GM23338 (cell line): ENCODE data around the gene PRAMEF12. TPM values are rescaled to one million over a fixed set of nuclear protein-coding genes. Genes with fewer than 3 reads are reported as not detected.

Source experiments
- ATAC-seq: fragments of 200-7000 bp; cut with Tn5 transposase; 3 replicates; pipeline ENCODE4 v1.9.1; 2020
- DNase-seq: peaks from one replicate; pipeline ENCODE4 v3.0.0-alpha.2; 2015; ENCODE audit warnings: low spot score
- H2AFZ ChIP-seq: fragments of 200-600 bp; sonication (generic); 2 replicates; pipeline ENCODE4 v1.8.0; 2016; ENCODE audit warnings: antibody characterized with exemption, mild to moderate bottlenecking, moderate library complexity
- H3F3A ChIP-seq: fragments of 200-600 bp; sonication (generic); replicated peaks from 2 replicates; pipeline ENCODE4 v1.8.0; 2017; ENCODE audit warnings: antibody characterized with exemption, mixed run types, low read depth
- H3K27ac ChIP-seq: fragments of 200-600 bp; sonication (generic); 2 replicates; pipeline ENCODE4 v1.6.1; 2016; ENCODE audit warnings: low read depth
- H3K27me3 ChIP-seq: fragments of 200-600 bp; sonication (generic); 2 replicates; pipeline ENCODE4 v1.8.0; 2016; ENCODE audit warnings: mild to moderate bottlenecking, mixed run types, moderate library complexity; ENCODE audit not compliant: insufficient read depth
- H3K36me3 ChIP-seq: fragments of 200-600 bp; sonication (generic); 2 replicates; pipeline ENCODE4 v1.8.0; 2016; ENCODE audit warnings: mild to moderate bottlenecking; ENCODE audit not compliant: insufficient read depth
- H3K4me1 ChIP-seq: fragments of 200-600 bp; sonication (generic); 2 replicates; pipeline ENCODE4 v1.8.0; 2016; ENCODE audit warnings: mild to moderate bottlenecking, moderate library complexity; ENCODE audit not compliant: insufficient read depth
- H3K4me2 ChIP-seq: fragments of 200-600 bp; sonication (generic); 2 replicates; pipeline ENCODE4 v1.7.1; 2017; ENCODE audit warnings: mixed run types
- H3K4me3 ChIP-seq: fragments of 200-600 bp; sonication (generic); 2 replicates; pipeline ENCODE4 v1.6.1; 2016; ENCODE audit warnings: mixed run types
- H3K79me2 ChIP-seq: fragments of 200-600 bp; sonication (generic); replicated peaks from 2 replicates; pipeline ENCODE4 v1.8.0; 2017; ENCODE audit warnings: mild to moderate bottlenecking; ENCODE audit not compliant: insufficient read depth
- H3K9me2 ChIP-seq: fragments of 200-600 bp; sonication (generic); 2 replicates; pipeline ENCODE4 v1.8.0; 2017; ENCODE audit not compliant: insufficient read depth
- H4K20me1 ChIP-seq: fragments of 200-600 bp; sonication (generic); replicated peaks from 2 replicates; pipeline ENCODE4 v1.8.0; 2017; ENCODE audit warnings: mild to moderate bottlenecking; ENCODE audit not compliant: insufficient read depth
- H3K27ac Mint-ChIP-seq: 2 replicates; pipeline ENCODE4 v1.8.0; 2020; ENCODE audit warnings: inconsistent platforms, mild to moderate bottlenecking, moderate library complexity, mixed read lengths
- H3K27me3 Mint-ChIP-seq: 3 replicates; pipeline ENCODE4 v1.8.0; 2022; ENCODE audit warnings: low read depth, mild to moderate bottlenecking, moderate library complexity, mixed read lengths, inconsistent platforms; ENCODE audit not compliant: insufficient read depth, poor library complexity
- H3K36me3 Mint-ChIP-seq: 3 replicates; pipeline ENCODE4 v1.8.0; 2021; ENCODE audit warnings: low read depth, mild to moderate bottlenecking, inconsistent platforms, moderate library complexity, mixed read lengths
- H3K4me1 Mint-ChIP-seq: 3 replicates; pipeline ENCODE4 v1.8.0; 2020; ENCODE audit warnings: mild to moderate bottlenecking, inconsistent platforms, mixed read lengths
- H3K4me3 Mint-ChIP-seq: 3 replicates; pipeline ENCODE4 v1.8.0; 2021; ENCODE audit warnings: moderate library complexity, mild to moderate bottlenecking, inconsistent platforms, mixed read lengths
- H3K9me3 Mint-ChIP-seq: 3 replicates; pipeline ENCODE4 v1.8.0; 2020; ENCODE audit warnings: moderate library complexity, mild to moderate bottlenecking, inconsistent platforms, mixed read lengths
- ETS1 ChIP-seq: IDR thresholded peaks from 2 replicates; pipeline ENCODE4 v1.6.1; 2016; ENCODE audit warnings: antibody characterized with exemption
- EZH2phosphoT487 ChIP-seq: fragments of 200-600 bp; sonication (generic); IDR thresholded peaks from one replicate; pipeline ENCODE4 v1.8.1; 2018; ENCODE audit warnings: antibody characterized with exemption; ENCODE audit not compliant: unreplicated experiment
- JUNB ChIP-seq: IDR thresholded peaks from one replicate; pipeline ENCODE4 v1.6.1; 2016; ENCODE audit warnings: antibody characterized with exemption; ENCODE audit not compliant: unreplicated experiment
- NANOG ChIP-seq: IDR thresholded peaks from 2 replicates; pipeline ENCODE4 v1.6.1; 2016; ENCODE audit warnings: antibody characterized with exemption, borderline replicate concordance
- REST ChIP-seq: IDR thresholded peaks from one replicate; pipeline ENCODE4 v1.6.1; 2018; ENCODE audit warnings: antibody characterized with exemption; ENCODE audit not compliant: unreplicated experiment
- STAT1 ChIP-seq: IDR thresholded peaks from one replicate; pipeline ENCODE4 v1.6.1; 2016; ENCODE audit warnings: antibody characterized with exemption; ENCODE audit not compliant: unreplicated experiment
- ZNF331 ChIP-seq: fragments of 250-450 bp; sonication (Bioruptor Pico); IDR thresholded peaks from 2 replicates; pipeline ENCODE4 v1.5.0; 2020; ENCODE audit warnings: low read depth, mild to moderate bottlenecking, moderate library complexity
- ZNF462 ChIP-seq: fragments of 250-450 bp; sonication (Bioruptor Pico); IDR thresholded peaks from 2 replicates; pipeline ENCODE4 v1.5.0; 2020; ENCODE audit warnings: mild to moderate bottlenecking, moderate library complexity
- polyA plus RNA-seq: library from polyadenylated mRNA; unstranded; fragments of >200 nt; fragmentation: Nextera tagmentation; extraction: Ambion mirVana; gene quantifications from 2 replicates; pipeline ENCODE4 v1.2.1, GENCODE V29; 2016
- total RNA-seq: library from RNA; depleted of rRNA; stranded (reverse); fragments of >200 nt; shearing (Covaris generic); gene quantifications from 2 replicates; pipeline ENCODE4 v1.2.3, GENCODE V29; 2014
- TF ChIP-seq, protein P1 (sequence below), 2 experiments: fragments of 200-600 bp in 1 of 2; sonication (generic) in 1 of 2; conservative IDR thresholded peaks; 2 replicates each; pipeline versions ENCODE4 v1.5.1 to v1.6.1; 2016 to 2017; ENCODE audit warnings: antibody characterized with exemption in 2 of 2, low read depth in 2 of 2, mild to moderate bottlenecking in 2 of 2, moderate library complexity in 1 of 2

Gene PRAMEF12
- total and polyA plus RNA-seq, 2 experiments from 2014 or later, result not detected

DNA sequence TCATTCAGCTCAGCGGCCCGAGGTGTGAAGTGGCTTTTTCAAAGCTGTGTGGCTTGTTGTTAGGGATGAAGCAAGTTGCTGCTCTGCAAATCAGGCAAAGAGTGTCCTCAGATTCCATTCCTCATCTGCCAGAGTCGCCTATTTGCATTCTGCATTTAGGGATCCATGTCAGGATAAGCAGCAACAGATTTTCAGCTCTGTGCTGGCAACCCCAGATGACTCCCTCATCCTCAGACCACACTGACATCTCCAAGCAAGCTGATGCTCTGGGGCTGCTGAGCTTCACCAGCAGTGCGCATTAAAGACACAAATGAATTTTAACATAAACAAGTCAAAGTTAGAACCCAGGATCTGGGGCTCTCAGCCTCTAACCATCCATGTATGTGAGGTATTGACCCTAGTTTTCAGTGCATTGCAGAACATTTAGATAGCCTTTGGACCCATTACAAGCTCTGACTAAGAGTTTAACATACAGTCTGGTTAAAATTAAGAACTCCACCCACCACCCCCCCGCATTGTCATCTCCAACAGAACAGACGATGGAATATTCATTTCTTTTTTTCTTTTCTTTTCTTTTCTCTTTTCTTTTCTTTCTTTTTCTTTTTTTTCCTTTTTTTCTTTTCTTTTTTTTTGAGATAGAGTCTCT, 16.6 kb upstream of the PRAMEF12 start (continued):
- TF ChIP-seq, protein P1, sequence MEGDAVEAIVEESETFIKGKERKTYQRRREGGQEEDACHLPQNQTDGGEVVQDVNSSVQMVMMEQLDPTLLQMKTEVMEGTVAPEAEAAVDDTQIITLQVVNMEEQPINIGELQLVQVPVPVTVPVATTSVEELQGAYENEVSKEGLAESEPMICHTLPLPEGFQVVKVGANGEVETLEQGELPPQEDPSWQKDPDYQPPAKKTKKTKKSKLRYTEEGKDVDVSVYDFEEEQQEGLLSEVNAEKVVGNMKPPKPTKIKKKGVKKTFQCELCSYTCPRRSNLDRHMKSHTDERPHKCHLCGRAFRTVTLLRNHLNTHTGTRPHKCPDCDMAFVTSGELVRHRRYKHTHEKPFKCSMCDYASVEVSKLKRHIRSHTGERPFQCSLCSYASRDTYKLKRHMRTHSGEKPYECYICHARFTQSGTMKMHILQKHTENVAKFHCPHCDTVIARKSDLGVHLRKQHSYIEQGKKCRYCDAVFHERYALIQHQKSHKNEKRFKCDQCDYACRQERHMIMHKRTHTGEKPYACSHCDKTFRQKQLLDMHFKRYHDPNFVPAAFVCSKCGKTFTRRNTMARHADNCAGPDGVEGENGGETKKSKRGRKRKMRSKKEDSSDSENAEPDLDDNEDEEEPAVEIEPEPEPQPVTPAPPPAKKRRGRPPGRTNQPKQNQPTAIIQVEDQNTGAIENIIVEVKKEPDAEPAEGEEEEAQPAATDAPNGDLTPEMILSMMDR (conservative IDR thresholded peaks at IDR 0.05; ENCODE audit: low read depth in 2 of 2), result no peak
- TF ChIP-seq ZNF331 (no peak), NANOG (no peak), ETS1 (no peak)

DNA sequence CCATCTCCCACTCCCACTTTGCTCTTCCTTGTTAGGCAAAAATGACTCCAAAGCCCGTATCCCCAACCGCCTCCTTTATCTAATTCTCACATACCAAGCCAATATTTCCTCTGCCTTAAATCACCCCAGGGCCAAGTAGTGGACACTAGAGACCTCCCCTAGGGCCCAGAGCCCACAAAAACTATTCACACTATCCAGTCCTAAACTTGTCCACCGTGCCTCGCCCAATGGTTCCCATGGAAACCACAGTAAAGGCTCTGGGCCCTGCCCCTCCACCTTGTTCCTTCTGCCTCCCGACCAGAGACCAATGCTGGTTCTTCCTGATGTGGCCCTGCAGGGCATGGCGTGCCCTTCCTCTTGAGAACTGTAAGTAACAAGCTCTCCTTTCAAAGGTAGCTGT, 15.7 kb upstream of the PRAMEF12 start:
- no peak overlapping the region for H3K4me3 Mint-ChIP-seq
- TF ChIP-seq ZNF462 (CRISPR knock-in tag), result no peak
- no peak for TF ChIP-seq EZH2phosphoT487
- TF ChIP-seq REST, result no peak
- TF ChIP-seq STAT1, result no peak
- no peak for TF ChIP-seq ZNF331
- no peak for TF ChIP-seq JUNB
- DNase-seq, result no peak
- Histone ChIP-seq H3F3A (no peaks in the 10 kb centered on the region), H4K20me1 (no peaks in the 10 kb centered on the region), H3K4me2 (no peak overlapping the region), H3K36me3 (no peaks in the 10 kb centered on the region), H3K4me3 (no peak overlapping the region), H3K27me3 (no peaks in the 10 kb centered on the region), H2AFZ (no peak overlapping the region), H3K27ac (no peak overlapping the region), H3K9me2 (no peaks in the 10 kb centered on the region), H3K79me2 (no peaks in the 10 kb centered on the region), H3K4me1 (no peaks in the 10 kb centered on the region)
- ATAC-seq, result no peak
- no peak overlapping the region for H3K27ac Mint-ChIP-seq
- H3K27me3 Mint-ChIP-seq, result peaks cover 4% of the 10 kb centered on the region
- H3K4me1 Mint-ChIP-seq, result no peaks in the 10 kb centered on the region; the same call in 1 of the 3 replicates
- H3K9me3 Mint-ChIP-seq, result no peaks in the 10 kb centered on the region; the same call in 2 of the 3 replicates
- H3K36me3 Mint-ChIP-seq, result no peaks in the 10 kb centered on the region; the same call in 2 of the 3 replicates
